Lower leg skin (tissue), 4 donors: ENCODE data around the gene RING1. TPM values are rescaled to one million over a fixed set of nuclear protein-coding genes. Genes with fewer than 3 reads are reported as not detected.

ENCODE experiments used
- DNase-seq, 2 donors: peaks; one replicate each; pipeline ENCODE4 v3.0.0-alpha.2; 2019; ENCODE audit warnings: low spot score in 2 of 2
- H3K4me3 ChIP-seq: fragments of 200-600 bp; sonication (generic); 2 replicates; pipeline ENCODE4 v1.5.1; 2017; ENCODE audit warnings: mild to moderate bottlenecking, low read depth; ENCODE audit not compliant: poor library complexity, severe bottlenecking
- POLR2A ChIP-seq, 2 donors: fragments of 450-650 bp; IDR thresholded peaks; one replicate each; pipeline ENCODE4 v1.6.1; 2016 to 2017; ENCODE audit warnings: antibody characterized with exemption in 2 of 2, mild to moderate bottlenecking in 1 of 2, moderate library complexity in 1 of 2
- WGBS, 2 donors: methylation state at CpG; one replicate each; pipeline ENCODE4 v1.1.5; 2018; 5-methylcytosine and 5-hydroxymethylcytosine counted together
- intact Hi-C: fragments of 100-400 bp; cut with DNase I; formaldehyde crosslinking; loops from one replicate; pipeline ENCODE4 v1.15.0; 2023; ENCODE audit warnings: low total_unique reads
- total RNA-seq, 4 donors: library from RNA; depleted of rRNA; stranded (reverse); fragments of >200 nt; gene quantifications; one replicate each; pipeline ENCODE4 v1.1.0, GENCODE V29; 2016
- TF ChIP-seq, protein P1 (sequence below), 3 donors: fragments of 450-650 bp; IDR thresholded peaks; one replicate each; pipeline ENCODE4 v1.5.1; 2016; ENCODE audit warnings: antibody characterized with exemption in 3 of 3, mild to moderate bottlenecking in 3 of 3, moderate library complexity in 2 of 3

Gene RING1
- total RNA-seq, 4 donors from 2014 or later, result 10.0 to 22.1 (median 13.7) TPM

DNA sequence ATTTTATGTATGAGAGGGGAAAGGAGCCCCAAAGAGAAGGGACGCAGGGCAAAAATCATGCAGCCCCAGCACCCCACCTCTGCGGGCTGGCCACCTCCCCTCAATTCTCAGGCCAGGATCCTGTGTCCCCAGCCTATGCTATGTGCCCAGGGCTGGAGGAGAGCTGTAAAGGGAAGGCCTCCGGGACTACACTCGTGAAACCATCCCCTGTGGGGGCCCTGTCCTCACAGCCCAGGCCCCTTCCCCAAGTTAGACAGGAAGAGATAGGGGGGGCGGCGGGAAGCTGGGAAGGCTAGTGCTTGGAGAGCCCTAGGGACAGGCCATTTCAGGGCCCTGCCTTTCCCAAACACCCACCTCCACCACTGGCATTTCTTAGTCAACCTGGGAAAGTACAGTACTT lies 14.7 kb upstream of the RING1 start:
- WGBS, 2 donors, result 65 to 72% methylated on average over 6 of the region's 6 CpGs
- DNase-seq, result no peak
- no peak overlapping the region for H3K4me3 ChIP-seq
- intact Hi-C loops, result no loop called here
- TF ChIP-seq POLR2A (IDR thresholded peaks at IDR 0.05), result no peak
- TF ChIP-seq, protein P1, sequence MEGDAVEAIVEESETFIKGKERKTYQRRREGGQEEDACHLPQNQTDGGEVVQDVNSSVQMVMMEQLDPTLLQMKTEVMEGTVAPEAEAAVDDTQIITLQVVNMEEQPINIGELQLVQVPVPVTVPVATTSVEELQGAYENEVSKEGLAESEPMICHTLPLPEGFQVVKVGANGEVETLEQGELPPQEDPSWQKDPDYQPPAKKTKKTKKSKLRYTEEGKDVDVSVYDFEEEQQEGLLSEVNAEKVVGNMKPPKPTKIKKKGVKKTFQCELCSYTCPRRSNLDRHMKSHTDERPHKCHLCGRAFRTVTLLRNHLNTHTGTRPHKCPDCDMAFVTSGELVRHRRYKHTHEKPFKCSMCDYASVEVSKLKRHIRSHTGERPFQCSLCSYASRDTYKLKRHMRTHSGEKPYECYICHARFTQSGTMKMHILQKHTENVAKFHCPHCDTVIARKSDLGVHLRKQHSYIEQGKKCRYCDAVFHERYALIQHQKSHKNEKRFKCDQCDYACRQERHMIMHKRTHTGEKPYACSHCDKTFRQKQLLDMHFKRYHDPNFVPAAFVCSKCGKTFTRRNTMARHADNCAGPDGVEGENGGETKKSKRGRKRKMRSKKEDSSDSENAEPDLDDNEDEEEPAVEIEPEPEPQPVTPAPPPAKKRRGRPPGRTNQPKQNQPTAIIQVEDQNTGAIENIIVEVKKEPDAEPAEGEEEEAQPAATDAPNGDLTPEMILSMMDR (IDR thresholded peaks at IDR 0.05), result no peak

DNA sequence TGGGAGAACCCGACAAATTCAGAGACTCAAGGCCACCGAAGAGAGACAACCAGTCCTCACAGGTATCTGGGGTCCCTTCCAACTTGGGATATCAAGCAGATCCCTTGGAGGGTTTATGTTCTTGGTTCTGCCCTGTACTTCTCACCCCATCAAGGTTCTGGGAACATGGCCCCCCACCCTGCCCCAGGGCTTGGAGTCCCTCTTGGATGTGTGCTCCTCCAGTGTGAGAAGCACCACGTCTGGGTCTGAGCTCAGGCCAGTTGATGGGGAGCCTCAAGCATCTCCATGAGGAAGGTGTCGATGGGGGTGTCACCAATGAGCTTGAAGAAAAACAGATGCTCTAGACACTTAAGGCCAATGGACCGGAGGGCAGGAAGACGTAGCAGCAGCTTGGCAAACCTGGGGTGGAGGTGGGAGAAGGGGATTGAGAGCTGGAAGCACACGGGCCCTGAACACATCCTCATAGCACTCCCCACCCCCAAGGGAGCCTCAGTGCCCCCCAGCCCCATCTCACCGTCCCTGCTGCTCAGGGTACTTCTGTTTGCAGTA lies 13.8 kb upstream of the RING1 start:
- intact Hi-C loops, result no loop called here

DNA sequence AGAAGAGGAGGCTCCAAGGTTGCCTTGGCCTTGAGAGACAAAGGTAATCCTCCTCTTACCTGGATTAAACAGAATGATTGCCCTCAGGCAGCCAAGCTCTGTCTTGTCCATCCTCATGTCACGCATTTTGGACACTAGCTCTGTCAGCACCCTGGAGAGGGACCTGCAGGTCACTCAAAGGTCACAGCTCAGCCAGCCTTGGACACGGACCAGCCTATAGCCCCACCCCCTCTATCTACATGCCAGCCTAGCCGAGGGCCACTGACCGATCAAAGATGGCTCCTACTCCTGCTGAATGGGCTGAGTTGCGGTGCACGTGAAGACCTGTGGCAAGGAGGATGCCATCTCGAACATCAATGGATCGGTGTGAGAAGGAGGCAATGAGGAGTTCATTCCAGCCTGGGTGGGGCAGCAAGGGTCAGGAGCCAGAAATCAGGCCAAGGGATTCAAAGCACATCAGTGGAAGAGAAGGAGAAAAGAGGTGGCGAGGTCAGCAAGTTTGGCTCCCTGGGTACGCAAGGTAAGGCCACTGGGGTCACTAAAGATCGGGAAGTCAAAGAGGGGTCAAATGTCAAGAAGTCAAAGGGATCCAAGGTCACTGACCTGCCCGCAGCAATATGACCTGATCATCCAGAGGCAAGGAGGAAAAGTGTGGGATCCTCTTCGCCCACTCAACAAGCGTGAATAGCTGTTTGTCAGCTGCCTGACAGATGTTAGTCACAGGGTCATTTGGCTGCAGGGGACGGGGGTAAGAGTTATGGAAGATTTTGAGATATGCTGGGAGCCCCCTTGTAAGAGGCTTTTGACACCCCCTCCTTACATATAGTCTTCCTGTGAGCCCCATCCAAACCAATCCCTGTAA lies 12.8 kb upstream of the RING1 start:
- DNase-seq, result no peak
- TF ChIP-seq POLR2A (IDR thresholded peaks at IDR 0.05), result no peak
- TF ChIP-seq, protein P1 (IDR thresholded peaks at IDR 0.05), result no peak
- intact Hi-C loops, result no loop called here
- WGBS, 2 donors, result 77 to 80% methylated on average over 15 of the region's 15 CpGs
- H3K4me3 ChIP-seq, result no peak overlapping the region

More for the DNA sequence above, 13.8 kb upstream of the RING1 start:
- 65 to 87% methylated on average over 8 of the region's 8 CpGs for WGBS, 2 donors
- TF ChIP-seq POLR2A (IDR thresholded peaks at IDR 0.05), result no peak
- TF ChIP-seq, protein P1 (IDR thresholded peaks at IDR 0.05), result no peak
- H3K4me3 ChIP-seq, result no peak overlapping the region
- no peak for DNase-seq

DNA sequence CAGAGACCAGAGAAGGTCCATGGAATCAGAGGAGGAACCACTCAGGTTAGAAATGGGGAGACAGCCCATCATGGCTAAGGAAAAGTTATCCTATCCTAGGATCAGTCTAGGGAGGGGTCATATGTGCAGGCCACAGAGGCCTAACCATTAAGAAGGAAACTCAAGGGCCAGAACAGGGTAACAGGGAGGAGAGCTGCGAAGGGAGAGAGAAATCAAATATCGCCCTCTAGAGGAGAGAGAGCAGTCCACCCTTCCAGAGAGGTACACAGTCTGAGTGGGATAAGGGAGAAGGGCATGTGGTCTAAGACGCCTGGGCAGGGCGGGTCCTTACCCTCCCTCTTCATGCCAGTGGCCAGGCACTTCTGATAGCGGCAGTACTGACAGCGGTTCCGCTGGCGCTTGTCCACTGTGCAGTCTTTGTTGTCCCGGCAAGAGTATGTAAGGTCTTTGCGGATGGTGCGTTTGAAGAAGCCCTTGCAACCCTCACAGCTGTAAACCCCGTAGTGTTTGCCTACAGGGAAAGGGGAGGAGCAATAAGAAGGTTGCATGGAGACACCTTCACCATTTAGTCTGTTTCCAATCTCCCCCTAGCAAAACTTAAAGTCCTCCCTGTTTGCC lies 10.8 kb upstream of the RING1 start:
- WGBS, 2 donors, result 27 to 35% methylated on average over 12 of the region's 12 CpGs
- H3K4me3 ChIP-seq, result no peak overlapping the region
- intact Hi-C loops, result no loop called here
- DNase-seq, result no peak
- TF ChIP-seq, protein P1 (IDR thresholded peaks at IDR 0.05), result no peak
- TF ChIP-seq POLR2A (IDR thresholded peaks at IDR 0.05), result no peak

DNA sequence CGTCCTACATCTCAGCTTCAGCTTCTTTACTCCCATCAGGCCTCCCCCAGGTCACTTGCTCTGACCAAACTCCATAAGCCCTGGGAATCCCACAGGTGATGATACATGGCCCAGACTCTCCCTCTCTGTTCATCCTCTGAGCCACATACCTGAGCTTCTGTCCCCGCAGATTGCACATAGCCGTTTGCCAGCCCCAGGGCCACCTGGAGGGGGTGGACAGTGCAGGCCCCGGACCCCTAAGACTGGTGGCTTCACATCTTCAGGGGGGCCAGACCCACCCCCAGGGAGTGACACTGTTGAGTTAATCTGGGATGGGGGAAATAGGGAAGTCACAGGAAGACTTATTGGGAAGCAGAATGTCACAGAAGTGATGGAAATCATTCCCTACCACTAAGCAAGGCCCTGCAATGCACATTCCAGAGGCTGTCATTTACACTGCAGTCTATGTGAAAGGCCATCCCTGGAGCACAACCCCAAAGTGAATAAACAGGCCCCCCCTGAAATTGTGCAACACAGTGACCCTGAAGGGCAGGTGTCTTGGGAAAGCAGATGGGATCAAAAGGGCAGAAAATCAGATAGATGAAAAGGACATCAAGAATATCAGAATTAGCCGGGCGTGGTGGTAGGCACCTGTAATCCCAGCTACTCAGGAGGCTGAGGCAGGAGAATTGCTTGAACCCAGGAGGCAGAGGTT lies 10.0 kb upstream of the RING1 start:
- no peak overlapping the region for H3K4me3 ChIP-seq
- TF ChIP-seq, protein P1 (IDR thresholded peaks at IDR 0.05), result peak in 1 of 3 donors; percentile 65
- no peak for TF ChIP-seq POLR2A (IDR thresholded peaks at IDR 0.05)
- 70 to 80% methylated on average over 6 of the region's 6 CpGs for WGBS, 2 donors
- intact Hi-C loops, result no loop called here
- DNase-seq, result no peak
